Neutrophil (primary cell): ENCODE data around the gene ART5.
"Not testable (repeated sequence)": the region's sequence is repeated elsewhere in the genome, so short reads cannot be mapped to it uniquely, and the experiment has no call there.

Experiments
- H3K27ac ChIP-seq: fragments of 200-600 bp; sonication (generic); 2 replicates; pipeline ENCODE4 v1.5.1; 2016; ENCODE audit warnings: mild to moderate bottlenecking, moderate library complexity
- H3K27me3 ChIP-seq: fragments of 200-600 bp; sonication (generic); 2 replicates; pipeline ENCODE4 v1.6.0; 2016; ENCODE audit warnings: mild to moderate bottlenecking
- H3K36me3 ChIP-seq: fragments of 200-600 bp; sonication (generic); 2 replicates; pipeline ENCODE4 v1.5.1; 2017
- H3K4me1 ChIP-seq, 2 experiments: fragments of 200-600 bp in 1 of 2; sonication (generic) in 1 of 2; 1 replicate in 1 of 2; 2 replicates in 1 of 2; pipeline versions ENCODE4 v1.5.1 to v1.6.1; 2013 to 2016; ENCODE audit warnings: low read depth in 1 of 2, low read length in 1 of 2, mild to moderate bottlenecking in 1 of 2, moderate library complexity in 1 of 2; ENCODE audit not compliant: control insufficient read depth in 1 of 2, insufficient read depth in 1 of 2
- H3K4me3 ChIP-seq, 2 experiments: fragments of 200-600 bp in 1 of 2; sonication (generic) in 1 of 2; 1 replicate in 1 of 2; 2 replicates in 1 of 2; pipeline ENCODE4 v1.5.1; 2013 to 2016; ENCODE audit warnings: low read depth in 1 of 2, low read length in 1 of 2, mild to moderate bottlenecking in 1 of 2, moderate library complexity in 1 of 2
- H3K9me3 ChIP-seq: fragments of 200-600 bp; sonication (generic); 2 replicates; pipeline ENCODE4 v1.5.1; 2016
- TF ChIP-seq, protein P1 (sequence below): fragments of 200-600 bp; sonication (generic); IDR thresholded peaks from 2 replicates; pipeline ENCODE4 v1.5.1; 2016; ENCODE audit warnings: antibody characterized with exemption

ART5 gene

DNA sequence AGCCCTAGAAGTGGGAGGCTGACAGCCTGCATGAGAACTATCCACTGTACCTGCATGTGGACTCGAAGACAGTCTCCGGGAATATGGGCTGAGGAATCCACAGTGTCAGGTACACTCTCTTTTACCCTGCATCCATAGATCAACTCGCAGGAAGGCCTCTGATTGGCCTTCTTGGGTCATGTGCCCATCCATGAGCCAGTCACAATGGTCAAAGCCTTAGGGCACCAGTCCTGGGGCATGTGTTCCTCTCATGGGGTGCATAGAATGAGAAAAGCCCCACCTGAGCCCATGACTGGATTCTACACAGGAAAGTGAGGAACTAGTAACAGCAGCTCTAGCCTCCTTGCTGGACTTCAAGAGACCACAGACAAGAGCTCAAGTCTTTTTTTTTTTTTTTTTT, 13.8 kb upstream of the ART5 start:
- TF ChIP-seq, protein P1, sequence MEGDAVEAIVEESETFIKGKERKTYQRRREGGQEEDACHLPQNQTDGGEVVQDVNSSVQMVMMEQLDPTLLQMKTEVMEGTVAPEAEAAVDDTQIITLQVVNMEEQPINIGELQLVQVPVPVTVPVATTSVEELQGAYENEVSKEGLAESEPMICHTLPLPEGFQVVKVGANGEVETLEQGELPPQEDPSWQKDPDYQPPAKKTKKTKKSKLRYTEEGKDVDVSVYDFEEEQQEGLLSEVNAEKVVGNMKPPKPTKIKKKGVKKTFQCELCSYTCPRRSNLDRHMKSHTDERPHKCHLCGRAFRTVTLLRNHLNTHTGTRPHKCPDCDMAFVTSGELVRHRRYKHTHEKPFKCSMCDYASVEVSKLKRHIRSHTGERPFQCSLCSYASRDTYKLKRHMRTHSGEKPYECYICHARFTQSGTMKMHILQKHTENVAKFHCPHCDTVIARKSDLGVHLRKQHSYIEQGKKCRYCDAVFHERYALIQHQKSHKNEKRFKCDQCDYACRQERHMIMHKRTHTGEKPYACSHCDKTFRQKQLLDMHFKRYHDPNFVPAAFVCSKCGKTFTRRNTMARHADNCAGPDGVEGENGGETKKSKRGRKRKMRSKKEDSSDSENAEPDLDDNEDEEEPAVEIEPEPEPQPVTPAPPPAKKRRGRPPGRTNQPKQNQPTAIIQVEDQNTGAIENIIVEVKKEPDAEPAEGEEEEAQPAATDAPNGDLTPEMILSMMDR = no peak
- Histone ChIP-seq H3K36me3 (no peaks in the 10 kb centered on the region), H3K27me3 (peaks cover 33% of the 10 kb centered on the region)

DNA sequence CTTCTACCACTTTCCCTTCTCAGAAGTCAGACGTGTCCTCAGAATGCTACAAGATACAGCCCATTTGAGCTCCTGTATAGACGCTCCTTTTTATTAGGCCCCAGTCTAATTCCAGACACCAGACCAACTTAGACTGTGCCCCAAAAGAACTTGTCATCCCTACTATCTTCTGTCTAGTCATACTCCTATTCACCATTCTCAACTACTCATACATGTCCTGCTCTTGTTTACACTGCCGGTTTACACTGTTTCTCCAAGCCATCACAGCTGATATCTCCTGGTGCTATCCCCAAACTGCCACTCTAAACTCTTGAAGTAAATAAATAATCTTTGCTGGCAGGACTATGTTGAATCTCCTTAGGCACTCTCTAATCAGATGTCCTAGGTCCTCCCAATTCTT, 10.7 kb upstream of the ART5 start:
- not testable (repeated sequence) for H3K27ac ChIP-seq, H3K4me3 ChIP-seq, H3K4me1 ChIP-seq, H3K9me3 ChIP-seq, H3K36me3 ChIP-seq
- peaks cover 49% of the 10 kb centered on the region for H3K27me3 ChIP-seq

More for the DNA sequence above, 13.8 kb upstream of the ART5 start:
- H3K4me1 ChIP-seq = no peaks in the 10 kb centered on the region
- no peak overlapping the region for H3K27ac ChIP-seq
- H3K9me3 ChIP-seq = no peaks in the 10 kb centered on the region
- no peak overlapping the region for H3K4me3 ChIP-seq

DNA sequence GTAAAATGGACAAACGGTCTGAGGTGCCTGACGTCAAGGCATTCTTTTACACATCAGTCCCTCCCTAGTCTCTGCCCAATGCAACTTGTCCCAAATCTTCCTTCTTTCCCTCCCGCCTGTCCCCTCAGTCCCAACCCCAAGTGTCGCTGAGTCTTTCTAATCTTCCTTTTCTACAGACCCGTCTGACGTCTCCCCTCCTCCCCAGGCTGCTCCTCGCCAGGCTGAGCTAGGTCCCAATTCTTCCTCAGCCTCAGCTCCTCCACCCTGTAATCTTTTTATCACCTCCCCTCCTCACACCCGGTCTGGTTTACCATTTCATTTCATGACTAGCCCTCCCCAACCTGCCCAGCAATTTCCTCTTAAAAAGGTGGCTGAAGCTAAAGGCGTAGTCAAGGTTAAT, 7.6 kb upstream of the ART5 start:
- not testable (repeated sequence) for H3K36me3 ChIP-seq, H3K4me1 ChIP-seq, H3K9me3 ChIP-seq, H3K27ac ChIP-seq, H3K4me3 ChIP-seq
- peaks cover 48% of the 10 kb centered on the region for H3K27me3 ChIP-seq

DNA sequence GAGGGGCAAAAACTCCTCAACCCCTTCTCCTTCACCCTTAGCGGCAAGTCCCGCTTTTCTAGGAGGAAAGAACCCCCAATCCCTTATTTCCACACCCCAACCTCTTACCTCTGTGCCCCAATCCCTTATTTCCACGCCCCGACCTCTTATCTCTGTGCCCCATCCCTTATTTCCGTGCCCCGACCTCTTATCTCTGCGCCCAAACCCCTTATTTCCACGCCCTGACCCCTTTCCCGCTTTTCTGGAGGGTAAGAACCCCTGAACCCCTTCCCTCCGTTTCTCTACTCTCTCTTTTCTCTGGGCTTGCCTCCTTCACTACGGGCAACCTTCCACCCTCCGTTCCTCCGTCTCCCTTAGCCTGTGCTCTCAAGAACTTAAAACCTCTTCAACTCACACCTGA, 7.1 kb upstream of the ART5 start:
- H3K9me3 ChIP-seq, H3K4me3 ChIP-seq, H3K36me3 ChIP-seq, H3K4me1 ChIP-seq, H3K27ac ChIP-seq: not testable (repeated sequence)
- H3K27me3 ChIP-seq = peaks cover 51% of the 10 kb centered on the region

DNA sequence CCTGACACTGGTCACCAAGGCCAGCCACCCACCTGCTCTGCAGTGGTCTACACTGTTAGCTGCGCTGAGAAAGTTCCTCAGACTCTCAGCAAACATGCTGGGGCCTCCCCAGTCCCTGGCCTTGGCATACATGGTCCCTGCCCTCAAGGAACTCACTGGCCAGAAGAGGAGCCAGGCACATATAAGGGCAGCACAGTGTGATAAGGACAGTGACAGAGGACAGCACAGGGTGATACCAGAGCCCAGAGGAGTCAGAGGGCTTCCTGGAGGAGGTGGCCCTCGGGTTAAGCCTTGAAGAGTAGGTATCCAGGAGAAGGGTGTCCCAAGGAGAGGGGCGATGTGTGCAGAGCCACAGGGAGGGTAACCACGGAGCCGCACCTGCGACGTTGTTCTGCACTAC, 3.8 kb upstream of the ART5 start:
- Histone ChIP-seq H3K4me3 (no peak overlapping the region), H3K9me3 (no peaks in the 10 kb centered on the region), H3K36me3 (no peaks in the 10 kb centered on the region), H3K27me3 (peaks cover 77% of the 10 kb centered on the region), H3K27ac (no peak overlapping the region), H3K4me1 (peaks cover 6 to 9% of the 10 kb centered on the region in 2 experiments)
- TF ChIP-seq, protein P1 = no peak

DNA sequence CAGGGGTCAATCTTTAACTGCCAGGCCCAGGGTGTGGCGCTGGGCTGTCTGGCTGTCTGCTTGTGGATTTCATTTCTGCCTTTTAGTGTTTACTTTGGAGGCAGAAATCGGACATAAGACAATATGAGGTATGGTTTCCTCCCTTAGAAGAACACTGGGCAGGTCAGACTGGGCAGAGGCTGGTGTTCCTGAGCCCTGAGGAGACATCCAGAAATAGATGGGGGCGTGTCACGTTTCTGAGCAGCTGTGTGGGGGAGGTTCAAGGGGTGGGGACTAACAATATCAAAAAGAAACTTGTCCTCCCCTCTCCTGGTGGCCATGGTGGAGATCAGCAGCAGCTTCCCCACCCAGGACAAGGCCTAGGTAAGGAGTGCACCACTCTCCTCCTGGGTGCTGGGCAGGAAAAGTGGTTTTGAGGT, 3.0 kb upstream of the ART5 start, which contains the start of gene ART1:
Gene ART1 (plus strand): TSS at position 312 of the 419 bp plus-strand sequence. CDS start 14,086 bp downstream, outside the sequence.
- peaks cover 73% of the 10 kb centered on the region for H3K27me3 ChIP-seq
- H3K9me3 ChIP-seq = no peaks in the 10 kb centered on the region
- H3K4me1 ChIP-seq = peaks cover 6 to 9% of the 10 kb centered on the region in 2 experiments
- H3K27ac ChIP-seq = no peak within 1 kb of the TSS
- TF ChIP-seq, protein P1 = no peak
- H3K4me3 ChIP-seq = no peak within 1 kb of the TSS
- no peaks in the 10 kb centered on the region for H3K36me3 ChIP-seq

DNA sequence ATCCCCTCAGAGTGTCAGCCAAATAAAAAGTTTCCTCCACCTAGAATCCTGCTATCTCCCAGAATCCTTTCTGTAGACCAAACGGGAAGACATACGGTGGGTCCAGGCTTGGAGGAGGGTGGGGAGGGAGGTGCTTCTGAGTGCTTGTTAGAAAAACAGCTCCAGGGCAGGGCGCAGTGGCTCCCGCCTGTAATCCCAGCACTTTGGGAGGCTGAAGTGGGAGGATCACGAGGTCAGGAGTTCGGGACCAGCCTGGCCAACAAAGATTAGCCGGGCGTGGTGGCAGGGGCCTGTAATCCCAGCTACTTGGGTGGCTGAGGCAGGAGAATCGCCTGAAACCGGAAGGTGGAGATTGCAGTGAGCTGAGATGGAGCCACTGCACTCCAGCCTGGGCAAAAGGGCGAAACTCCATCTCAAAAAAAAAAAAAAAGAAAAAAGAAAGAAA, 1.3 kb upstream of the ART5 start:
- peaks cover 9 to 11% of the 10 kb centered on the region in 2 experiments for H3K4me1 ChIP-seq
- not testable (repeated sequence) for H3K36me3 ChIP-seq, H3K9me3 ChIP-seq, H3K27ac ChIP-seq, H3K4me3 ChIP-seq
- H3K27me3 ChIP-seq = peaks cover 56% of the 10 kb centered on the region
